ACC112 (cell line): ENCODE measurements around the gene ICAM4.
A peak's percentile ranks its signal among the peaks of the same experiment; 100 is the strongest.
"Not testable (repeated sequence)": the region's sequence is repeated elsewhere in the genome, so short reads cannot be mapped to it uniquely, and the experiment has no call there.

Source experiments
- H2AFZ ChIP-seq: fragments of 200-600 bp; sonication (generic); one replicate; pipeline ENCODE4 v1.6.0; 2017; ENCODE audit warnings: antibody characterized with exemption, low read length; ENCODE audit not compliant: unreplicated experiment
- H3K27ac ChIP-seq: fragments of 200-600 bp; sonication (generic); 2 replicates; pipeline ENCODE4 v1.5.1; 2014; ENCODE audit warnings: low read depth, mild to moderate bottlenecking, antibody characterized with exemption, low read length, moderate library complexity
- H3K27me3 ChIP-seq: fragments of 200-600 bp; sonication (generic); 2 replicates; pipeline ENCODE4 v1.6.1; 2014; ENCODE audit warnings: mild to moderate bottlenecking, antibody characterized with exemption, low read length, moderate library complexity, mixed read lengths; ENCODE audit not compliant: insufficient read depth
- H3K36me3 ChIP-seq: fragments of 200-600 bp; sonication (generic); 2 replicates; pipeline ENCODE4 v1.6.1; 2016; ENCODE audit warnings: mild to moderate bottlenecking, antibody characterized with exemption, low read length, moderate library complexity, mixed read lengths; ENCODE audit not compliant: insufficient read depth
- H3K4me1 ChIP-seq: fragments of 200-600 bp; sonication (generic); one replicate; pipeline ENCODE4 v1.6.1; 2016; ENCODE audit warnings: low read length, mixed read lengths; ENCODE audit not compliant: insufficient read depth, unreplicated experiment, control insufficient read depth
- H3K4me3 ChIP-seq: fragments of 200-600 bp; sonication (generic); 2 replicates; pipeline ENCODE4 v1.5.1; 2014; ENCODE audit warnings: mild to moderate bottlenecking, low read depth, low read length
- H3K79me2 ChIP-seq: fragments of 200-600 bp; sonication (generic); one replicate; pipeline ENCODE4 v1.6.0; 2016; ENCODE audit warnings: low read length; ENCODE audit not compliant: control insufficient read depth, unreplicated experiment, insufficient read depth

The ICAM4 gene

DNA sequence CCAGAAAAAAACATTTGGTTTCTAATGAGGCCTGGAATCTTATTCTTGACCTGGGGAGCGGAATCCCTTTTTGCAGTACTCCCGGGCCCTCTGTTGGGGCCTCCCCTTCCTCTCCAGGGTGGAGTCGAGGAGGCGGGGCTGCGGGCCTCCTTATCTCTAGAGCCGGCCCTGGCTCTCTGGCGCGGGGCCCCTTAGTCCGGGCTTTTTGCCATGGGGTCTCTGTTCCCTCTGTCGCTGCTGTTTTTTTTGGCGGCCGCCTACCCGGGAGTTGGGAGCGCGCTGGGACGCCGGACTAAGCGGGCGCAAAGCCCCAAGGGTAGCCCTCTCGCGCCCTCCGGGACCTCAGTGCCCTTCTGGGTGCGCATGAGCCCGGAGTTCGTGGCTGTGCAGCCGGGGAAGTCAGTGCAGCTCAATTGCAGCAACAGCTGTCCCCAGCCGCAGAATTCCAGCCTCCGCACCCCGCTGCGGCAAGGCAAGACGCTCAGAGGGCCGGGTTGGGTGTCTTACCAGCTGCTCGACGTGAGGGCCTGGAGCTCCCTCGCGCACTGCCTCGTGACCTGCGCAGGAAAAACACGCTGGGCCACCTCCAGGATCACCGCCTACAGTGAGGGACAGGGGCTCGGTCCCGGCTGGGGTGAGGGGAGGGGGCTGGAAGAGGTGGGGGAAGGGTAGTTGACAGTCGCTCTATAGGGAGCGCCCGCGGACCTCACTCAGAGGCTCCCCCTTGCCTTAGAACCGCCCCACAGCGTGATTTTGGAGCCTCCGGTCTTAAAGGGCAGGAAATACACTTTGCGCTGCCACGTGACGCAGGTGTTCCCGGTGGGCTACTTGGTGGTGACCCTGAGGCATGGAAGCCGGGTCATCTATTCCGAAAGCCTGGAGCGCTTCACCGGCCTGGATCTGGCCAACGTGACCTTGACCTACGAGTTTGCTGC, at the start of gene ICAM4:
ICAM4 (plus strand) TSS at position 153 of the 935 bp plus-strand sequence; CDS start at position 211, 58 bp downstream.
- no peak within 1 kb of the TSS for H3K27ac ChIP-seq
- H3K36me3 ChIP-seq = no peaks in the 10 kb centered on the region; the same call in 1 of the 2 replicates
- H3K4me1 ChIP-seq = no peaks in the 10 kb centered on the region
- H2AFZ ChIP-seq = no peak within 1 kb of the TSS
- no peaks in the 10 kb centered on the region for H3K79me2 ChIP-seq
- H3K4me3 ChIP-seq = no peak within 1 kb of the TSS
- H3K27me3 ChIP-seq = 0 out of 2 replicates have a peak, but pooled peaks cover 3% of the 10 kb centered on the region

DNA sequence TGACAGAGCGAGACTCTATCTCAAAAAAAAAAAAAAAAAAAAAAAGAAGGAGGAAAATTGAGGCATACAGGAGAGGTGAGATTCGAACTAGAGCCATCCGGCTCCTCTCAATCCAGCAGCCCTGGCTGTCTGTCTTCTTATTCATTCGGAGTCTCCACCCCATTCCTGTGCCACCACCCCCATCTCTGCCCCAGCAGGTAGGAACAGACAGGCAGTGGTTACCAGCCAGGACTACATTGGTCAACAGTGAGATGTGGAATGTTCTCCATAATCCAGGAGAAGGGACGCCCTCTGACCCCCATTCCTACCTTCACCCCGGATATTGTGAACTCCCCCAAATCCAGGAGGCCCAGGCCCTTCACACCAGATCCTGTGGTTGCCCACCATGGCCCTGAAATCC, 49.1 kb upstream of the ICAM4 start:
- no peaks in the 10 kb centered on the region for H3K36me3 ChIP-seq
- H3K4me3 ChIP-seq = no peak overlapping the region
- peak overlapping the region; percentile 32 for H2AFZ ChIP-seq
- peaks cover 11% of the 10 kb centered on the region for H3K4me1 ChIP-seq
- H3K27ac ChIP-seq = peak overlapping the region; percentile 71
- H3K27me3 ChIP-seq = no peaks in the 10 kb centered on the region
- H3K79me2 ChIP-seq = no peaks in the 10 kb centered on the region

GRCh38 chr19:10238172-10238783, 48.5 kb upstream of the ICAM4 start:
- Histone ChIP-seq H3K79me2 (no peaks in the 10 kb centered on the region), H2AFZ (peak overlapping the region; percentile 32), H3K36me3 (no peaks in the 10 kb centered on the region), H3K4me3 (no peak overlapping the region), H3K27ac (peak overlapping the region; percentile 71), H3K27me3 (no peaks in the 10 kb centered on the region), H3K4me1 (peaks cover 11% of the 10 kb centered on the region)

DNA sequence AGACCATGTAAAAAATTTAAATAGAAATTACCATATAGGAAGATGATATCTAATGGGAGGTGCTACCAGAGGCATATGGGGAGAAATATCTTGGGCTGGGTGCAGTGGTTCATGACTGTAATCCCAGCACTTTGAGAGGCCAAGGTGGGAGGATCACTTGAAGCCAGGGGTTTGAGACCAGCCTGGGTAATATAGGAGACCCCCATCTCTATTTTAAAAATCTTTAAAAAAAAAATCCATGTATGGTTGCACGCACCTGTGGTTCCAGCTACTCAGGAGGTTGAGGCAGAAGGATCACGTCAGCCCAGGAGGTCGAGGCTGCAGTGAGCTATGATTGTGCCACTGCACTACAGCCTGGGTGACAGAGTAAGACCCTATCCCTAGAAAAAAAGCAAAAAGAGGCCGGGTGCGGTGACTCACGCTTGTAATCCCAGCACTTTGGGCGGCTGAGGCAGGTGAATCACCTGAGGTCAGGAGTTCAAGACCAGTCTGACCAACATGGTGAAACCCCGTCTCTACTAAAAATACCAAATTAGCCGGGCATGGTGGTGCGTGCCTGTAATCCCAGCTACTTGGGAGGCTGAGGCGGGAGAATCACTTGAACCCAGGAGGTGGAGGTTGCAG, 44.8 kb upstream of the ICAM4 start:
- H3K27ac ChIP-seq, H3K36me3 ChIP-seq, H3K27me3 ChIP-seq, H3K79me2 ChIP-seq, H3K4me1 ChIP-seq, H3K4me3 ChIP-seq, H2AFZ ChIP-seq: not testable (repeated sequence)

DNA sequence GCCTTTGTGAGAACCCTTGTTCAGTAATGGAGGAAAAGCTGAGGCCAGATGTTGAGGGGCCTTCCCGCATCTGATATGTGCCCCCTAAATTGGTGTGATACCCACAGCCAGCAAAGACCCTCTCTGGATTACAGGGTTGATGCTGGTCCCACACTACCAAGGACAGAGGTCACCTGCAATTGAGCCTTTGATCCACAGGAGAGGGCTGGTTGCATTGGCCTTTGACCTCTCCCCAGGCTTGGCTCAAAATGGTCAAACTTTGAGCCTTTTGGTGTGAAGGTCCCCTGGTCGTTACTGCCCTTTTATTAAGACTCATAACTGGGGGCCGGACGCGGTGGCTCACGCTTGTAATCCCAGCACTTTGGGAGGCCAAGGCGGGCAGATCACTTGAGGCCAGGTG, 43.1 kb upstream of the ICAM4 start:
- H3K4me3 ChIP-seq = no peak overlapping the region
- H3K79me2 ChIP-seq = no peaks in the 10 kb centered on the region
- no peaks in the 10 kb centered on the region for H3K36me3 ChIP-seq
- H3K27me3 ChIP-seq = no peaks in the 10 kb centered on the region
- H3K4me1 ChIP-seq = no peaks in the 10 kb centered on the region
- no peak overlapping the region for H2AFZ ChIP-seq
- no peak overlapping the region for H3K27ac ChIP-seq

GRCh38 chr19:10245189-10245939, 41.4 kb upstream of the ICAM4 start:
- Histone ChIP-seq H3K4me1 (no peaks in the 10 kb centered on the region), H2AFZ (no peak overlapping the region), H3K36me3 (no peaks in the 10 kb centered on the region), H3K27me3 (no peaks in the 10 kb centered on the region), H3K79me2 (no peaks in the 10 kb centered on the region), H3K4me3 (no peak overlapping the region), H3K27ac (no peak overlapping the region)

GRCh38 chr19:10246511-10246910, 40.2 kb upstream of the ICAM4 start:
- no peak overlapping the region for H3K27ac ChIP-seq

DNA sequence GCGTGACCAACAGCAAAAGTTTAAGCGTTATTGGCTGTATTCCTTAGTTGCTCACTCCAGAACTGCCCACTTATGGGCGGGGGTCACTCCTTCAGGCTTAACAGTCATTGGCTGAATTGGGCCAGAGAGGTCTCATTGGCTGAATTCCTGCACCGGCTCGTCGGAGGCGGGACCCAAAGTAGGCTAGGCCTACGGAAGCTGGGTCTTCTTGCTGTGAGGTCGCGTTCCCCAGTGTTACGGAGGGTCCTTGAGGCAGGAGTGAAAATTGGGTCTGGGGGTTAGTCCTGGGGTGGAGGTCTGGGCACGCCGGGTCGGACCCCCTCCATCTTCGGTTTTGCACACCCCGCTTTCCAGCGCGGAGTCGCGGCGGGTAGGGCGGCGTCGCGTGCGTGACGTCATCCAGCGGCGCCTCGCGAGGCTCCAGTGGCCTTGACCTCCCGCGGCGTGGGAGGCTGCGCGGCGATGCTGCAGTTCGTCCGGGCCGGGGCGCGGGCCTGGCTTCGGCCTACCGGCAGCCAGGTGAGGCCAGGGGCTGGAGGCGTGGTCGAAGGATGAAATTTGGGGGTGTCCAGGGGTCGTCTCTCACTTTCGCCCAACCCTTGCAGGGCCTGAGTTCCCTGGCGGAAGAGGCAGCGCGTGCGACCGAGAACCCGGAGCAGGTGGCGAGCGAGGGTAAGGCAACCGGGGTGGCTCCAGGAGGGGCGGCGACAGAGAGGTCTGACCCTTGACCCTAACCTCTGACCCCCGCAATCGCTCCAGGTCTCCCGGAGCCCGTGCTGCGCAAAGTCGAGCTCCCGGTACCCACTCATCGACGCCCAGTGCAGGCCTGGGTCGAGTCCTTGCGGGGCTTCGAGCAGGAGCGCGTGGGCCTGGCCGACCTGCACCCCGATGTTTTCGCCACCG, 34.7 kb upstream of the ICAM4 start, which contains the start of gene MRPL4:
MRPL4 (plus strand) TSS at position 423 of the 903 bp plus-strand sequence; CDS start at position 463, 40 bp downstream.
- Histone ChIP-seq H2AFZ (peak within 1 kb of the TSS; percentile 94), H3K27me3 (no peaks in the 10 kb centered on the region), H3K36me3 (no peaks in the 10 kb centered on the region), H3K4me1 (no peaks in the 10 kb centered on the region), H3K79me2 (peaks cover 9% of the 10 kb centered on the region), H3K27ac (peak within 1 kb of the TSS; percentile 48; the same call in 1 of the 2 replicates), H3K4me3 (peak within 1 kb of the TSS; percentile 97)

More at GRCh38 chr19:10246511-10246910, 40.2 kb upstream of the ICAM4 start:
- H3K4me1 ChIP-seq = no peaks in the 10 kb centered on the region
- no peak overlapping the region for H3K4me3 ChIP-seq
- no peaks in the 10 kb centered on the region for H3K79me2 ChIP-seq
- no peaks in the 10 kb centered on the region for H3K36me3 ChIP-seq
- no peak overlapping the region for H2AFZ ChIP-seq
- H3K27me3 ChIP-seq = no peaks in the 10 kb centered on the region

DNA sequence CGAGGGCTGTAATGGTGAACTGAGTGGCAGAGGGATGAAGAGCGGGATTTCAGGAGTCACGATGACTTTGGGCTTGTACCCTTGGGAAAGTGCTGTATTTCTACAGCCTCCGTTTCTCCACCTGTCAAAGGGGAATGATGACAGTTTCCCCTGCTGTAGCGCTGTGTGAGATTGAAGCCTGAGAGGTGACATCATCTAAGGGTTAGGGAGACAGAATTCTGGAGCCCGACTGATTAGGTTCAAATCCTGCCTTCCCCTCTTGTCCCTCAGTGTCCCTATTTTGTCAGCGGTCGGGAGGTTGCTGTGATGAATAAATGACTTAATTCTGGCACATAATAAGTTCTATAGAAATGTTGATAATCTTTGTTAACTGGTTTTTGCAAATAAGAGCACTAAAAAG, 34.0 kb upstream of the ICAM4 start:
- H2AFZ ChIP-seq = peak overlapping the region; percentile 68
- H3K4me3 ChIP-seq = peak overlapping the region; percentile 97
- peaks cover 9% of the 10 kb centered on the region for H3K79me2 ChIP-seq
- H3K36me3 ChIP-seq = no peaks in the 10 kb centered on the region
- H3K27ac ChIP-seq = no peak overlapping the region
- H3K4me1 ChIP-seq = no peaks in the 10 kb centered on the region
- H3K27me3 ChIP-seq = no peaks in the 10 kb centered on the region
